ENCODE measurements around the gene ZNF660.
"Not testable (repeated sequence)": the region's sequence is repeated elsewhere in the genome, so short reads cannot be mapped to it uniquely, and the experiment has no call there.

The ZNF660 gene

DNA sequence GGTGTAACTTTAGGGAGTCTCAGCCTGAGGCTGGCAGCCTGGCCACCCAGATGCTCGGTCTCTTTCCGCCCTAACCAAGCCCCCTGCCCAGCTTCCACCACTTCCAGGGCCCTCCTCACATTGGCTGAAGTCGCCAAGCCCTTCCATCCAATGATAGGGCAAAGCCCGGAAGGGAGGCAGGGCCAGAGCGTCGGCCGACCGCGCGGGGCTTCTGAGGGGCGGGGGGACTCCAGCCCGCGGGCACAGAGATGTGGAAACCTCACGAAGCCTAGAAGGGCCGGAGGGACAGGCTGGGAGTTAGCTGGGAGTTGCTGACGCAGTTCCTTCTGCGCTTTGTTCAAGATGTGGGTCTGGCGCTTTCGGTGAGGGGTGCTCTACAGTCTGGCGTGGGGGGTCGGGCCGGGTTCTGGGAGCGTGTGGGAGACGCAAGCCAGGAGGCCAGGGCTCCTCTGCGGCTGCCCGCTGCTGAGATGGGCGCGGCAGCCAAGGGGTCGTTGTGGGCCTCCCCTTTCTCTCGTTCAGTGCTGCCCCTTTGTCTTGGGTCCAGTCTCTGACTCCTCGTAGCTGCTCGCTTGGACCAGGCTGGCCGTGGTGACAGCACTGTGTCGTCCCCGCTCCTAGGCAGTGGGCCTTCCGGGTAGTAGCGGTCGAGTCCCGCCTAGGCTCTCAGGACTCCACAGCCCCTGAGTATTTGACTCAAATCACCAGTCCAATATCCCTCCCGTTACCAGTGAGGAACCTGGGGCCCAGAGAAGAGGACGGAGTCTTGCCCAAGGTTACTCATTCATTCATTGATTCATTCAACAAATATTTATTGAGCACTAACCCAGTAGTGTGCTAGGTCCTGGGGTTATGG is at the start of gene ZNF660:
ZNF660 (plus strand) TSS at position 319 of the 856 bp plus-strand sequence. CDS start 9,230 bp downstream, outside the sequence.
- DNase-seq = no peak

DNA sequence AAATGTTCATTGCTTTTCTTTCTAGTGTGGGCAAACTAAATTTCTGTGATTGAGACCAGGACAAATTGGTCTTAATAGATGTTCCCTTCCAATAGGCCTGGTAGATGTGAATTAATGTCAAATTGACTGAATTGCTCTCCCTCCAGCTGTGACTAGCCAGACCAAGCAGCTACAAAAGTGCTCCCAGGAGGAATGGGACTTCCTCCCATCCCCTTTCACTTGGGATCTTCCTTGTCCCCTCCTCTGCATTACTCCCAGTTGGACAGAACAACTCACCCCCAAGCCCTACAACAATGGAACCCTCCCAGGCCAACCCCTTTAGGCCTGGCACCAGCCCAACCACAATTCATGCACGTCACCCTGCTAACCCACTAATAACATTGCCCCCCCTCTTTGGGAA is 49.4 kb upstream of the ZNF660 start:
- DNase-seq = no peak

DNA sequence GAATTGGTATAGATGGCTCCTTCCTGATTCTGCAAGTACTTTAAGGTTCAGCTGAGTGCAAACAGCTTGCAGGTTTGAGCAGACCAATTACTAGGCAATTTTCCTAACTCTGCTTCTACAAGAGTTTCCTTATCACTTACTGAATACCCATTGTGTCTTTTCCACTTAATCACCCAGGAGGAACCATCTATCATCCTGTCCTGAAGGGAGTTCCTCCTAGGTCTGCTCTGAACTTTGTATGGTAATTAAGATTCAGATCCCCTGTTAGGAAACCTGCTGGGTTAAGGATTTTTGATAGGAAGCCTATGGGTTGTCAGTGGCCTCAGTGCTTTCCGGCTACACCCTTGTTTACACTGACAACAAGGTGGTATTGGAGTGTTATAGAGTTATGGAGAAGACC is 40.0 kb upstream of the ZNF660 start:
- not testable (repeated sequence) for DNase-seq

DNA sequence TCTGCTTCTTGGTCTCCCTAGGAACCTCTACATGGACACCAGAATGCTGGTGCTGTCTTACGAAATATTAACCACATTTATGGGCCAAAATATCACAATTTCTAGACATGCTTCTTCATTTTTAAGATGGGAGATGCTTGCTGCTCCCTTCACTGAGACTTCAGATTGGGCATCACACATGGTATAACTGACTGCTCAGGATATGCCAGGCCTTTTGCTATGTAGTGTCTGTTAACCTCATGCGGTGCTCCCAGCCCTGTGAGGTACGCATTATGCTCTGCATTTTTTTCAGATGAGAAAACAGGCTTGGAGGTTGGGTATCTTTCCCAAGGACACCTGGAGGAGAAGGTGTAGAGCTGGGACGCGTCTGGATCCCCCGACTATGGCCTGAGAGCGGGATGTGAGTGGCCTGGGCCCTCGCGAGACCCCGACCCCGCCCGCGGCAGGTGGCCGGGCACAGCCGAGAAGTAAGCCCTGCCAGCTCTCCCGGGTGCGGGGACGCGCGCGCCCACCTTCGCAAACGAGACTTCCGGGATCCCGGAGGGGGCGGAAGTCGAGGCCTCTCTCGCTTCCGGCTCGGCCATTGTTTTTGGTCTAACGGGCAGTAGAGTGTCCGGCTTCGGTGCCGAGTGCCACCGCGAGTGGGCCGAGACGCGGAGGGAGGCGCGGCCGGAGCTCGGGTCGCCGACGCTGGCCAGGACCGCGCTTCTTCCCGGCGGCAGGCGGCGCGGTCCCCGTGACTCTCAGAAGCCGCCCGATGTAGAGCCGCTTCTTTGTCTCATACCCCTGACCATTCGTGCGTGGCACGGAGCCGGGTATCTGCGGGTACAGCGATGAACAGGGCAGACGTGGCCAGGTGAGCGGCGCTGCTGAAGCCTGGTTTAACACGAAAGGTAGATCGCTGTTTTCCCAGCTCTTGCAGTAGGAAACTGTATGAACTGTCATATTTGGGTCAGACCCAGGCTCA is 29.9 kb upstream of the ZNF660 start, which contains the start of gene ZKSCAN7:
ZKSCAN7 (plus strand) TSS at position 568 of the 967 bp plus-strand sequence. CDS start 1,855 bp downstream, outside the sequence.
- DNase-seq = peak; percentile 26

DNA sequence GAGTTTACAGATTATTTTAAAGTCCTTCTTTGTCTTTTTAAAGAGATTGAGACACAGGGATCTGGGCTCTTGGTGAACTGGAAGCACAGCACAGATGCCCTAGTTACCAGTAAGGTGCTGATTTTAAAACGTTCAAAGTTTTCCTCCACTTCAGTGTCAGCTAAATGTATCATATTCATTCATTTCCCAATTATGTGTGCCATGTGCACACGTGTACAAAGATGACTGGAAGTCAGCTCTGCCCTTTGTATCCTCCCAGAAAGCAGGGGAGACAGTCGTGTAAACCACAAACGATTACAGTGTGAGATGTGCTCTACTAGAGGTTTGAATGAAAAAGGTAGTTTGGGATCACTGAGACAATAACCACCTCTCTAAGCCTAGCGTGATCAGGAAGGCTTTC is 29.0 kb upstream of the ZNF660 start:
- no peak for DNase-seq

DNA sequence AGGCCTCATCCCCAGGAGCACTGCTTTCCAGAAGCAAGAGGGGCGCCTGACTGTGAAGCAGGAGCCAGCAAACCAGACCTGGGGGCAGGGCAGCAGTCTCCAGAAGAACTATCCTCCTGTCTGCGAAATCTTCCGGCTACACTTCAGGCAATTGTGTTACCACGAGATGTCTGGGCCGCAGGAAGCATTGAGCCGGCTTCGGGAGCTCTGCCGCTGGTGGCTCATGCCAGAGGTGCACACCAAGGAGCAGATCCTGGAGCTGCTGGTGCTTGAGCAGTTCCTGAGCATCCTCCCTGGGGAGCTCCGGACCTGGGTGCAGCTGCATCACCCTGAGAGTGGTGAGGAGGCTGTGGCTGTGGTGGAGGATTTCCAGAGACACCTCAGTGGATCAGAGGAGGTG is 27.7 kb upstream of the ZNF660 start:
- no peak for DNase-seq

DNA sequence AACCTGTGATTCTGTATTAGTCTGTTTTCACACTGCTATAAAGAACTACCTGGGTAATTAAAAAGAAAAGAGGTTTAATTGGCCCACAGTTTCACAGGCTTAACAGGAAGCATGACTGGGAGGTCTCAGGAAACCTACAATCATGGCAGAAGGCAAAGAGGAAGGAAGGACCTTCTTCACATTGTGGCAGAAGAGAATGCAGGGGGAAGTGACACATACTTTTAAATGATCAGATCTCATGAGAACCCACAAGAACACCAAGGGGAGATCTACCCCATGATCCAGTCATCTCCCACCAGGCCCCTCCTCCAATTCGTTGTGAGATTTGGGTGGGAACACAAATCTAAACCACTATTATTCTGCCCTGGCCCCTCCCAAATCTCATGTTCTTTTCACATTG is 23.7 kb upstream of the ZNF660 start:
- DNase-seq = no peak

DNA sequence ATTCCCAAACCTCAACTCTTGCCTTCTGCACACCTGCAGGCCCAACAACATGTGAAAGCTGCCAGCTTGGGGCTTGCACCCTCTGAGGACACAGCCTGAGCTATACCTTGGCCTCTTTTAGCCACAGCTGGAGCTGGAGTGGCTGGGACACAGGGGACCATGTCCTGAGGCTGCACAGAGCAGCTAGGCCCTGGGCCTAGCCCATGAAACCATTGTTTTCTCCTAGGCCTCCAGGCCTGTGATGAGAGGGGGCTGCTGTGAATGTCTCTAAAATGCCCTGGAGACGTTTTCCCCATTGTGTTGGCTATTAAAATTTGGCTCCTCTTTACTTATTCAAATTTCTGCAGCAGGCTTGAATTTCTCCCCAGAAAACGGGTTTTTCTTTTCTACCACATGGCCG is 22.6 kb upstream of the ZNF660 start:
- DNase-seq = no peak

DNA sequence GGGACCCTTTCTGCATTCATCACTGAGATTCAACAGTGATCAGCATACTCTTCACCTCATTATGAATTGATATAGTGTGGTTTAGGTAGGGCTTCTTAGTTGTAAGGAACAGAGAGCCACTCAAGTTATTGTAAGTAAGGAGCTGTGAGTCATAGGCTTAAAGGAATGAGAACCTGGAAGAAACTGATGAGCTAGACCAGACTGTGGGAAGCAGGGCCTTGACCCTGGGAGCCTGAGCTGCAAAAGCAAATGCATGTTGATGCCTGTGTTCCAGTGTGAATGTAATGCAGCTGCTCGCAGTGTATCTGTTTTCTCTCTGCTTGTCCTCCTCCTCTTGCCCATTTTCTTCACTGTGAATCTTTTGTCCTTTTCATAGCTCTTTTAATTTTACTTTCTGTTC is 16.2 kb upstream of the ZNF660 start:
- DNase-seq = no peak

DNA sequence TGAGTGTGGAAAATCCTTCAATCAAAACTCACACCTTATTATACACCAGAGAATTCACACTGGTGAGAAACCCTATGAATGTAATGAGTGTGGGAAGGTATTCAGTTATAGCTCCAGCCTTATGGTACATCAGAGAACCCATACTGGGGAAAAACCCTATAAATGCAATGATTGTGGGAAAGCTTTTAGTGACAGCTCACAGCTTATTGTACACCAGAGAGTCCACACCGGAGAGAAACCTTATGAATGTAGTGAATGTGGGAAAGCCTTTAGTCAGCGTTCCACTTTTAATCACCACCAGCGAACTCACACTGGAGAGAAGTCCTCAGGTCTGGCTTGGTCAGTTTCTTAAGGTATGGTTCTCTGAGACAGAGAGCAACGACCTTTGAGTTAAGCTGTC is 13.7 kb upstream of the ZNF660 start:
- DNase-seq = no peak

DNA sequence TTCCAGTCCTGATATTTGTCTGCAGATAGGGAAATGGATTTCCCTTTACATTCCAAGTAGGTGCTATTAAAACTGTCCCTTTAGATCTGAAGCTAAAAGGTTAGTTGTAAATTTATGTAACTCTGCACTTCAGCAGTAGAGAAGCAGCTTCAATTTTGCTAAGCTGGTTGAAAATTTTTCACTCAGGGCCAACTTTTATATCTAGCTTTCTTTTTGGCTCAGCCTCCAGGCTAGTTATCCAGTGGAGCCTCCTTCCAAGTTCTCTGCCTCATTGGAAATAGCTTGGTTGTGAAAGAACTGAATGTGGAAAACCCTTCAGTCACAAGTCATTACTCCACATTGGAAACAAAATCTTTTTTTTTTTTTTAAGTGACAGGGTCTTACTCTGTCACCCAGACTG is 8.2 kb upstream of the ZNF660 start:
- DNase-seq = no peak

DNA sequence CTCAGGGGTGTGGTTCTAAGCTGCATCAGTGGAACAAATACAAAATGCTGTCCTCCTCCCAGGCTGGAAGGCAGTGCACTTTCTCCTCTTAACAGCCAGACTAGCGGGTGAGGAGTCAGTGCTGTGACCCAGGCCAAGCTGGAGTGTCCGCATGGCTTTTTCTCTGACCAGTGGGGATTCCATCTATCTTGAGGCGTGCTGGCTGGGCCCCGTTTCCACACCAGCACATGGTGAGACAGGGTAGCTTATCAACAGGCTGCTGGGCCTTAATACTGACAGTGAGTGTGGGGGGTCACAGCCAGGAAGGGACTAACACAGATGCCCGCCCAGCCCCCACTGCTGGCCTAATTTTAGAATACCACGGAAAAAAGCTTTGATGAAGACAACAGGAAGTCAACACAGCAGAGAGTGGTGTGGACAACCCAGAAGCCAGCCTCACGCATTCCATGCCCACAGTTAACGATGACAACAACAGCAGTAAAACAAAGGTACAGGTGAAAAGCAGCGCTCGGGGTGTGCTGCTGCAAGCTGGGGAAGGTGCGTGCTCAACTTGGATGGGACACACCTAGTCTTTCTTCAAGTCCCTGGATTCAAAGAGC is 7.3 kb upstream of the ZNF660 start:
- DNase-seq = not testable (repeated sequence)

DNA sequence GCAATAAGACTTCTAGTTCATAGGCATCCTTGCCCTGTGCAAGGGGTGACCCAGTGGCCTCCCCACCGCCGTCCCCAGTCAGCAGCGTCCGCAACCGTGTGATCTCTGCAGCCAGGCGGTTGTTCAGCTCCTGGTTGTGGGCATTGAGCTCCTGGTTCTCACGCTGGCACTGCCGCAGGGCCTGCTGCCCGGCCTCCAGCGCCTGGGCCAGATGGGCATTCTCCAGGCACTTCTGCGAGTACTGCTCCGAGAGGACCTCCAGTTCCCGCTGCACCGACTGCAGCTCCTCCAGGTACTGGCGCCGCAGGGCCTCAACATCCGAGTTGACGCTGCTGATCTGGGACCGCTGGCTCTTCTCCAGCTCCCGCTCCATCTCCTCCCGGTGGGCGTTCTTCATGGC is 6.4 kb upstream of the ZNF660 start:
- DNase-seq = not testable (repeated sequence)

DNA sequence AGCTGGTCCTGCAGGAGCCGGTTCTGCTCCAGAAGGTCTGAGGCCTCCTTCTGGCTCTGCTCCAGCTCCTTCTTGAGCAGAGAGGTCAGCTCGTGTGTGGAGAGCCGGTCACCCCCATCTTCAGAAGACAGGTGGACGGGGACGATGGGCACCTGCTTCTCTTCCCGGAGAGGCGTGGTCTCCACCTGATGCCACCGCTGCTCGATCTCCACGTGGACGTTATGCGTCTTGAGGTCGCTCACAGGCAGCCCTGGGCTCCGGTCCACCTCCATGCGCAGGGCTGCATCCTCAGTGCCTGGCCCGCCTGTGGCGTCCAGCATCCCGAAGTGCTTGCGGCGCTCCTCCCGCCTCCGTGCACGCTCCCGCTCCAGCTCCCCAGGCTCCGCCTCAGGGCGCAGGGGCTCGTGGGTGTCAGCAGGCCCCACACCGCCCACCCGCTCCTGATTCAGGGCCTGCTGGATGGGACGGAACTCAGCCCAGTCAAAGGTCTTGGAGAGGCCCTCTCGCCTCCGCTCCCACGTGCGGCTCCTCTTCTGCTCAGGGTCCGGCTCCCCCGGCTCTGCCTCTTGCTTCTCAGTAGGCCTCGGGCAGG is 5.7 kb upstream of the ZNF660 start:
- DNase-seq = not testable (repeated sequence)

DNA sequence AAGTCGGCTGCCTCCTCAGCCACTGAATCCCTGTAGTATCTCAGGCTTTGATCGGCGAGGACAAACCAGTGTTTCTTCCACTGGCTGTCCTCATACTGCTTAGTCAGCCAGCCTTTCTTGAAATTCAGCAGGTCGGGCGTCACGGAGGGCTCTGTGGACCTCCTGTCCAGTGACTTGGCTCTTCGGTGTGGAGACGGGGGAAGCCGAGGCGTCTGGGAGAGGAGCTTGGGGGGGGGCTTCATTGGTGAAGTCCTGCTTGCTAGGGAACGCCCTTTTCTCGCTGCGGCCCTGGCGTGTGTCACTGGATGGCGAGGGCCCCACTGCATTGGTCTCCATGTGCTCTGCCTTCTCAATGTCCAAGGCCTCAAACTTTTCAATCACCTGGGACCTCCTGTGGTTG is 5.0 kb upstream of the ZNF660 start:
- not testable (repeated sequence) for DNase-seq

DNA sequence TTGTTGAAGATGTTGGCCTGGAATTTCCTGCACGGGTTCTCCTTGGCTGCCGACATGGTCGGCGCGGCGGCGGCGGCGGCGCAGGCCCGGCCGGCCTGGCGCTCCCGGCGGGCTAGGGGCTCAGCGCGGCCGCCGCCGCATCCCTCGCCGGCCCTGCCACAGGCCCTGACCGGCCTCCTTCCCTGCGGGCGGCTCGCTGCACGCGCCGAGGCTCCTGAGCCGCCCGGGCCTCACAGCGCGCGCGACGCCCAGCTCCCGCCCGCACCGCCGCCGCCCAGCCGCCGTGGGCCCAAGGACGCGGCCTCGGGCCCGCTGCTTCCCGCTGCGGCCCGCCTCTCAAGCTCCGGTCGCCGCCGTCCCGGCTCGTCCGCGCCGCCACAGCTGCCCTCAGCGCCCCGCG is 3.8 kb upstream of the ZNF660 start:
- not testable (repeated sequence) for DNase-seq

DNA sequence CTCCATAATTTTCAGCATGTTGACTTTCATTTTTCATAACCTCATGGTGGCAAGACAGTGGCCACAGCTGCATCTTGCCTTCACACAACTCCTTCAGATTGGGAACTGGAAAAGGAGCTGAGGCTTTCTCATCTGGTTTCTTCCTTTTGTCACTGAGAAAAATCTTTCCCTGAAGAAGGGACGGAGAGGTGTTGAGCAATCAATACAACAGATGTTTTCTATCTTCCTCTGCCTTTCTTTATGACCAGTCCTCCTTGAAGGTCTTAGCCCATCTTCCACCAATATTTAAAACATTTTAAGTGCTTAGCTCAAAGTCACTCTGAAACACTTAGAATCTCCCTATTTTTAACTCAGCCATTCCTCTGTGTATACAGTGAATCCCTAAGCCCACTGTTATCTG is 11.9 kb downstream of the ZNF660 start:
- DNase-seq = no peak

DNA sequence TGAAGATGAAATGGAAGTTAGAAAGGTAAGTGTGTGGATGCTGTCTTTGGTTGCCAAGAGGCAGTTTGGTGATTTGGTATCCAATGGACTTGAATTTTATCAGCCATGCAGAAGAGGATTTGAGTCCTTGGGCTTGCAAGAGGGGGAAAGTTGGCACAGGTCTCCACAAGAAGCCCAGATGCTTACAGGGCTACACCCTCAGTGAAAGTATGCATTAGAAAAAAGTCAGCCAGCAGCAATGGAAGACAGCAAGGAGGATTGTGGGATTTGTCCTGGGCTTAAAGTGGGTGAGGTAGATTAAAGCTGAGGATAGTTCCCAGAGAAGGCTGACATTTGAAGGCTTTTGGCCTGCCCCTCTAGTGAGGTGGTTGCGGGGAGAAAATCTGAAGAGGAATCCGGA is 17.0 kb downstream of the ZNF660 start:
- DNase-seq = no peak

DNA sequence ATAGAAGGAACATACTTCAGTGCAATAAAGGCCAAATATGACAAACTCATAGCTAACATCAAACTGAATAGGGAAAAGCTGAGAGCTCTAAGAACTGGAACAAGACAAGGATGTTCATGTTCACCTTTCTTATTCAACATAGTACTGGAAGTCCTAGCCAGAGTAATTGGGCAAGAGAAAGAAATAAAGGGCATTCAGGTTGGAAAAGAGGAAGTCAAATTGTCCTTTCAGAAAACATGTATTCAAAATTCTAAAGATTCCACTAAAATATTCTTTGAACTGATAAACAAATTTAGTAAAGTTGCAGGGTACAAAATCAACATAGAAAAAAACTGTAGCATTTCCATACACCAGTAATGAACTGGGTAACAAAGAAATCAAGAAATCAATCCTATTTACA is 27.9 kb downstream of the ZNF660 start:
- DNase-seq = no peak

DNA sequence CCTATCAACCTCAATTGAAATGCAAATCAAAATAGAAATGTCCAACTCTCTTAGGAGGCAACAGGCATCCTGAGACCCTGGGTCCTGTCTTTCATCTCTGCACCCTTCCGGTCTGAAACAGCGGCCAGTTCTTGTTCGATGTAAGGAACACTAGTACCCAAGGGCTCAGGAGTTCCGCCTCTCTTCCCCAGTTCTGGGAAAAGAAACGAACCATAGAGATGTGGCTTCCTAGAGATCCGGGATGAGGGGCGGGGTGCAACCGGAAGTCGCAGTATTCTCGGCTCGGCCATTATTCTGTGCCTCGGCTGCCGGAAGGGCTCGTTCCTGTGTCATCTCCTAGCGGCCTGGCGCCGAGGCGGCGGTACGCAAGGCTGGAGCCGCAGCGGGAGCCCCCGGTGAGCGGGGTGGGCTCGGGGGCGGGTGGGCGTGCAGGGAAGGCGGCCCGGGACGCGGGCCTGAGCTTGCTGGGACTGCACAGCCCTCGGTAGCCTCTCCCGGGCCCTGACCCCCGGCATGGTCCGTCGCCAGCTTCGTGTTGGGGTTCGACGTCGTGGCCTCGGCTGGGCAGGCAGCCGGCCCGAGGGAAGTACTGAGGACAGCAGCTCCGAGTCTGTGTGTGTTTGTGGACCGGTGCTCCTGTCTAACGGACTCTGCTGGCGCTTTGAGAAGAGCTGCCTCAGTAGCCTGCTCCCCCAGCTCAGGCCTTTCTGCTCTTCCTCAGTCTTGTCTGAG is 40.2 kb downstream of the ZNF660 start, which contains the start of gene ZNF197:
ZNF197 (plus strand) TSS at position 288 of the 732 bp plus-strand sequence. CDS start 4,119 bp downstream, outside the sequence.
- DNase-seq = peak; percentile 30

DNA sequence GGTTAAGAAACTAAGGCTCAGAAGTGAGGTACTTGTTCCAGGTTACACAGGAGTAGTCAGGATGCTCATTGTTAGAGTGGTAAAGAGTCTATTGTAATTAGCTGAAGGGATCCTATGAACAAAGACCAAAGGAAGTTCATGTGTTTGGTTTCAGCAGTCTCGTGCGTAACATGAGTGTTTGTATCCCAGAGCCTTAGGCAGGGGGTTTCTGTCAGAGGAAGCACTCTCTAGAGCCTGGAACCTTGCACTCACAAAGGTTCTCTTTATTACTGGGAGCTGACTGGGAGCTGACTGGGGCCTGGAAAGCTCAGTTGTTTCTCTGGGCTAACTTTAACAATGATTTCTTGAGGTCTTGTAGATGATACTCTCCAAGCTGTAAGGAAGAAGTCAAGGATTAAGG is 44.0 kb downstream of the ZNF660 start:
- DNase-seq = no peak

DNA sequence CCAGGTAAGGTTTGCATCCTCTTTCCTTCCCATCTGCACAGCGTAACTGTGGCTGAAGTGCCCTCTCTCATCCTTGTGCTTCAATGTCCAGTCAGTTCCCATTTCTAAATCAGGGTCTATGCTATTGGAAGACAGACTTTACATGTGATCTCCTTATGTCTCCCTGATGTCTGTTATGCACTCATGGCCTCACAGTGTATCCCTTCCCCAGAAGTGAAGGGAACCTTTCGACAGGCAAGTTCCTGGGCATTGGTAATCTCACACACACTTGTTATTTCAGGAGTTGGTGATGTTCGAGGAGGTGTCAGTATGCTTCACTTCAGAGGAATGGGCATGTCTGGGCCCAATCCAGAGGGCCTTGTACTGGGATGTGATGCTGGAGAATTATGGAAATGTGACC is 47.4 kb downstream of the ZNF660 start:
- no peak for DNase-seq

Measured in activated CD4-positive, alpha-beta T cell treated with anti-CD3 and anti-CD28 coated beads for 1 hour (primary cell).